ENCODE results near the gene BLOC1S3. TPM values are rescaled to one million over a fixed set of nuclear protein-coding genes. Genes with fewer than 3 reads are reported as not detected.

BLOC1S3 gene
- total and polyA plus RNA-seq, 4 donors = 2.9 to 12.2 (median 6.4) TPM

DNA sequence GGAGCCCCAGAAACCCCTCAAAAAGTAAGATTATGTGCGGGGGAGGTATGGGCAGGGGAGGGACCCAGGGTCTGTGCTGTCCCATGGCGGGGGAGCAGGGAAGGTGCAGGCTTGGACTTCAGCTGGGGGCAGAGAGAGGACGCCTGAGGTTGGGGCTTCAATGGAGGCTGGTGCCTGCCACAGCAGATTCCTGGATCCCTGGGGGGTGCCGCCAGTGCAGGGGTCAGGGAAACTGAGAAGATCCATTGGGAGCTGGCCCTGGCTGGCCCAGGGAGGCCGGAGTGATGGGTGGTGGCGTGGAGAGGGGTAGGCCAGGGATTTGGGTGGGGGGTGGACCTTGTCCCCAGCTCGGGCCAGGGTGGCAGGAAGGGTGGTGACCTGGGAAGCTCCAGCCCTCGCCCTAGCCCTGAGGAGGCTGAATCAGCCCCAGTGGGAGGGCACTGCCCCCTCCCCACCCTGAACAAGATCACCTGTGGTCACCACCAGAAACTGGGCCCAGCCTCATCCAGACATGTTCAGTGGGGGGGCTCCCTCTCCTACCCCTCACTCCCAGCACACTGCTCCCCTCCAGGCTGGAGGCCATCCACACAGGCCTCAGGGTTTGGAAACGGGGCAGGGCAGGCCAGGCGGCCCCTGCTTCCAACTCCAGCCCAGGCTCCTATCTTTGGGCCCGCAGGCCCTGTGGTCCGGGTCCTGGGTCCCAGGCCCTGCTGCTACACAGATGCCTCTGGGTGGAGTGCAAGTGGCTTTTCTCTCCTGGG lies 19.2 kb upstream of the BLOC1S3 start:
- intact Hi-C loops (cut with DNase I) = no loop called here
- DNase-seq (no peak), ATAC-seq (ENCODE audit: low FRiP score) (no peak)
- no peaks in the 10 kb centered on the region for H3K36me3 ChIP-seq (ENCODE audit: control insufficient read depth in 1 of 2, insufficient read depth in 2 of 2, low read length in 1 of 2)
- no peaks in the 10 kb centered on the region for H3K27me3 ChIP-seq (ENCODE audit: control insufficient read depth in 1 of 2, insufficient read depth in 2 of 2, low read length in 1 of 2)
- no peaks in the 10 kb centered on the region for H3K9me3 ChIP-seq (ENCODE audit: control insufficient read depth, low read length)
- no peak overlapping the region for H3K27ac ChIP-seq (ENCODE audit: low read depth in 1 of 2, low read length in 2 of 2)
- WGBS, 2 donors = 79 to 81% methylated on average over 10 to 12 of the region's 12 CpGs
- no peaks in the 10 kb centered on the region for H3K4me1 ChIP-seq (ENCODE audit: control insufficient read depth in 1 of 2, insufficient read depth in 2 of 2, low read length in 2 of 2)
- no peak overlapping the region for H3K4me3 ChIP-seq (ENCODE audit: low read length in 2 of 2)

DNA sequence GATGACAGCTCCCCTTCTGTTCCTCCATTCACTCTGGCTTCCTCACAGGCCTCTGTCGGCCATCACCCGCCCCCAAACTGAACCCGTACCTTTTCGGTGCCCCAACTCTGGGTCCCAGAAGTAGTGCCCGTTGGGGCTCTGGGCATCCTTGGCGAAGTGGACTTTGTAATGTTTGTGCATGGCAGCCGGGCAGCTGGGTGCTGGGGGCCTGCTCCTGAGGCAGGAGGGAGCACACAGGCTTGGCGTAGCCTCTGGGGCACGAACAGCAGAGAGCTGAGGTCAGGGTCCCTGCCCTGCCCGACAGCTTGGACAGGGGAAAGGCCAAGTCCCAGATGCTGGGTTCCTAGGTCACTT lies 18.6 kb upstream of the BLOC1S3 start:
- Histone ChIP-seq H3K4me3 (ENCODE audit: low read length in 2 of 2) (no peak overlapping the region), H3K27me3 (ENCODE audit: control insufficient read depth in 1 of 2, insufficient read depth in 2 of 2, low read length in 1 of 2) (no peaks in the 10 kb centered on the region), H3K4me1 (ENCODE audit: control insufficient read depth in 1 of 2, insufficient read depth in 2 of 2, low read length in 2 of 2) (no peaks in the 10 kb centered on the region), H3K27ac (ENCODE audit: low read depth in 1 of 2, low read length in 2 of 2) (no peak overlapping the region), H3K36me3 (ENCODE audit: control insufficient read depth in 1 of 2, insufficient read depth in 2 of 2, low read length in 1 of 2) (no peaks in the 10 kb centered on the region), H3K9me3 (ENCODE audit: control insufficient read depth, low read length) (no peaks in the 10 kb centered on the region)
- intact Hi-C loops (cut with DNase I) = no loop called here
- DNase-seq (no peak), ATAC-seq (ENCODE audit: low FRiP score) (no peak)
- 72 to 73% methylated on average over 10 of the region's 10 CpGs for WGBS, 2 donors

DNA sequence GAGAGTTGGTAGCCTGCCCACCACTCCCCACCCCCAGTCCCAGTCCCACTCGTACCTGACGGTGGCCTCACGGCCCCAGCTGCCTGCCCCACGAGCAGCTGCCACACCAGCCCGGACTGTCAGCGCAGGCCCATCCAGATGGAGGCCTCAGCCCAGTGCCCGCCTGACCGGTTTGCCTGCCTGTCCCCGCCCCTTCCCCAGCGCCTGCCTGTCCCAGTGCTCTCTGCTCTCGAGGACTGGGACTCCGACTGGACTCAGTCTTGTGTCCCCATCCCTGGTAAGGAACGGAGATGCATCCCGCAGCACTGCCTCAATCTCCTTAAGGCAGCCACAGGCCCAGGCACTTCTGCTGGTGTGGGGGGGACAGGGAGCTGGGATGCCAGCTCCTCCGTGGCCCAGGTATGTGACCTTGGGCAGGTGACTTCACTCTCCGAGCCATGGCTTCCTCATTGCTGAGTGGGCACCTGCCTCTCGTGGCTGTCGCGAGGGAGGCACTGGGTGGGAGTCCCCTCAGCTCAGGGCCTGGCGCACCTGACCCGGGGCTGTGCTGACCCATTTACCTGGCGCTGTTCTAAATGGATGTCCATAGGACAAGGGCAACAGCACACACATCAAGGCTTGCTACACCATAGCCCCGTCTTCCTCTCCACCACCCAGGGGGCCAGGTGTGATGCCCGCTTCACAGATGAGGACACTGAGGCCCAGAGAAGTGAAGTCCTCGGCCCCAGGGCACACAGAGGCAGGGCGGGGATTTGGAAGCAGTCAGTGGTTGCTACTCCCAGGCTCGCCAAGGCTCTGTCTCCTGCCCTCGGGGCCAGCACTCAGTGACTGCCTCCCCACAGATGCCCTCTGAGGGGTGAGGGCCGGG lies 17.5 kb upstream of the BLOC1S3 start, which contains the start of gene NKPD1:
NKPD1 (minus strand) TSS at position 113 of the 868 bp plus-strand sequence. CDS start 832 bp downstream, outside the sequence.
- H3K36me3 ChIP-seq (ENCODE audit: control insufficient read depth in 1 of 2, insufficient read depth in 2 of 2, low read length in 1 of 2) = no peaks in the 10 kb centered on the region
- no peak within 1 kb of the TSS for H3K4me3 ChIP-seq (ENCODE audit: low read length in 2 of 2)
- ATAC-seq (ENCODE audit: low FRiP score) (no peak), DNase-seq (no peak)
- H3K9me3 ChIP-seq (ENCODE audit: control insufficient read depth, low read length) = no peaks in the 10 kb centered on the region
- intact Hi-C loops (cut with DNase I) = no loop called here
- no peak within 1 kb of the TSS for H3K27ac ChIP-seq (ENCODE audit: low read depth in 1 of 2, low read length in 2 of 2)
- WGBS, 2 donors = 42 to 44% methylated on average over 29 of the region's 29 CpGs
- no peaks in the 10 kb centered on the region for H3K4me1 ChIP-seq (ENCODE audit: control insufficient read depth in 1 of 2, insufficient read depth in 2 of 2, low read length in 2 of 2)
- no peaks in the 10 kb centered on the region for H3K27me3 ChIP-seq (ENCODE audit: control insufficient read depth in 1 of 2, insufficient read depth in 2 of 2, low read length in 1 of 2)

DNA sequence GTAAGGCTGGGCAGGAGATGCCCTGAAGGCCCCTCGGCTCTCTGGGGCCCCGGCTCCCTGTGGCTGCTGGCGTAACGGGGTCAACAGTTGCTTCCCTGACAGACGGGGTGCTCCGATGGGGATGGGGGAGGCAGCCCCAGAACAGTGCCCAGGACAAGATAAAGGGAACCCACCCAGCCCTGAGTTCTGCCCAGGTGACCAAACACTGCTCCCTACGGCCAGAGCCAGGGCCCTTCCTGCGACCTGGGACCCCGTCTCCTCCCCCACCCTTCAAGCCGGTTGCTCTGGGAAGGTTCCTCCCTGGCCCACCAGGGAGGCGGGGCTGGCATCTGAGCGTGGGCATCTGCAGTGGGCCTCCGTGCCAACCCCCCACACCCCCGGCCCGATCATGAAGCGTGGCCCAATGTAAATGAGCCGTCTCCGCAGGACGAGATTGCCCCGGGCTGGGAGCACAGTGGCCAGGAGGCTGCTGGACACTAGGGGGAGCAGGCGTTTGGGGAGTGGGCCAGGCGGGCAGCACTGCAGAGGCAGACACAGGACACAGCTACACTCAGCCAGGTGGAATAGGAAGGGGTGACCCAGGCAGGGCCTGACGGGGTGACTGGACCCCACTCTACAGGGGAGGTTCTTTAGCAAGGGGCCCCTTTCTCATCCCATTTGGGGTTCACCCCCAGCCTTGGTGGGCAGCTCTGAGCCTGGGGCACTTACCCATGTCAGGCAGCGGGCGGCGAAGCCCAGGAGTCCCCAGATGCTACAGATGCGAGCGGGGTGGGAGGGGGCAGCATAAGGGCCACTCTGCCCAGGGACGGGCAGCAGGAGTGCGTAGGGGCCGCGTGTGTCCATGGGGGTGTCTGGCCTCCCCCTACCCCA lies 16.6 kb upstream of the BLOC1S3 start:
- no peaks in the 10 kb centered on the region for H3K9me3 ChIP-seq (ENCODE audit: control insufficient read depth, low read length)
- ATAC-seq (ENCODE audit: low FRiP score) (no peak), DNase-seq (no peak)
- H3K27ac ChIP-seq (ENCODE audit: low read depth in 1 of 2, low read length in 2 of 2) = no peak overlapping the region
- H3K4me3 ChIP-seq (ENCODE audit: low read length in 2 of 2) = no peak overlapping the region
- H3K4me1 ChIP-seq (ENCODE audit: control insufficient read depth in 1 of 2, insufficient read depth in 2 of 2, low read length in 2 of 2) = no peaks in the 10 kb centered on the region
- H3K36me3 ChIP-seq (ENCODE audit: control insufficient read depth in 1 of 2, insufficient read depth in 2 of 2, low read length in 1 of 2) = no peaks in the 10 kb centered on the region
- 35 to 36% methylated on average over 31 to 32 of the region's 32 CpGs for WGBS, 2 donors
- H3K27me3 ChIP-seq (ENCODE audit: control insufficient read depth in 1 of 2, insufficient read depth in 2 of 2, low read length in 1 of 2) = no peaks in the 10 kb centered on the region
- intact Hi-C loops (cut with DNase I) = no loop called here

DNA sequence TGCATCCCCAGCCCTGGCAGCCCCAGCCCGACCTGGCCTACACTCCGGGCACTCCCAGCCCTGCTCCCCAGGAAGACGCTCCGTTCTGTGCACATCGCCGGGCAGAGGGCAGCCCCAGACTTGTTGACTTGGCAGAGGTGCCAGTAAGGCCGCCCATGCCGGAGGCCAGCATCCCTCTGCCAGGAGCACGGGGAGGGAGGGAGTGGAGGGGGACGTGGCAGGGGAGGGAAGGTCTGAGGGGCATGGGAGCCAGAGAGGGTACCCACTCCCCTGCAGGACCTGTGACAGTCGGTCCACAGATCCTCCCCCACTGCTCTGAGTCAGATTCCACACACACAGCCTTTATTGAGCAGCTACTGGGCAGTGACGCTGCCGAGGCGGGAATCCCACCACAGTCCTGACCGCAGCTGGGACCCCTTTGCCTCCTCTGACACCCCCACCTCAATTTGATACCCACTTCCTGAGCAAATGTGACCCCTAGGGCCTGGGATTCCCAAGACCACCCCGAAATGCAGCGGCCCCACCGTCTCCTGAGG lies 15.9 kb upstream of the BLOC1S3 start:
- DNase-seq (no peak), ATAC-seq (ENCODE audit: low FRiP score) (no peak)
- H3K36me3 ChIP-seq (ENCODE audit: control insufficient read depth in 1 of 2, insufficient read depth in 2 of 2, low read length in 1 of 2) = no peaks in the 10 kb centered on the region
- WGBS, 2 donors = 46 to 47% methylated on average over 18 of the region's 18 CpGs
- no peaks in the 10 kb centered on the region for H3K27me3 ChIP-seq (ENCODE audit: control insufficient read depth in 1 of 2, insufficient read depth in 2 of 2, low read length in 1 of 2)
- no peaks in the 10 kb centered on the region for H3K4me1 ChIP-seq (ENCODE audit: control insufficient read depth in 1 of 2, insufficient read depth in 2 of 2, low read length in 2 of 2)
- no peaks in the 10 kb centered on the region for H3K9me3 ChIP-seq (ENCODE audit: control insufficient read depth, low read length)
- intact Hi-C loops (cut with DNase I) = no loop called here
- no peak overlapping the region for H3K27ac ChIP-seq (ENCODE audit: low read depth in 1 of 2, low read length in 2 of 2)
- no peak overlapping the region for H3K4me3 ChIP-seq (ENCODE audit: low read length in 2 of 2)

DNA sequence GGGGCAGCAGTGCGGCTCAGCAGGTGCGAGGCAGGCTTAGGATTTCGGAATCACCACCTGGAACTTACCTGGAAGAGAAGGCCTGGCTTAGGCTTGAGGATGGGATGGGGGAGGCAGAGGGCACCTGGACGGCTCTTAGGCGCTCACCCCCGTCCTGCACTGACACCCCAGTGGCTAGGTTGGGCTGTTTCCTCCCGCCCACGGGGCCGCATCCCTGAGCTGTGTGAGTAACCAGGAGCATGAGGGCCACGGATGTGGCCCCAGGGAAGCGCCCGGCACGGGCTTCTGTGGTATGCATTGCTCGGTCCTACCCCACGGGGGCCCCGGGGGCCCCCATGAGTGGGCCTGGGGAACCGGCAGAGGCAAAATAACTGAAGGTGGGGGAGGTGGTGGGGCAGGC lies 15.4 kb upstream of the BLOC1S3 start:
- Histone ChIP-seq H3K4me3 (ENCODE audit: low read length in 2 of 2) (no peak overlapping the region), H3K4me1 (ENCODE audit: control insufficient read depth in 1 of 2, insufficient read depth in 2 of 2, low read length in 2 of 2) (no peaks in the 10 kb centered on the region), H3K27me3 (ENCODE audit: control insufficient read depth in 1 of 2, insufficient read depth in 2 of 2, low read length in 1 of 2) (no peaks in the 10 kb centered on the region), H3K27ac (ENCODE audit: low read depth in 1 of 2, low read length in 2 of 2) (no peak overlapping the region), H3K36me3 (ENCODE audit: control insufficient read depth in 1 of 2, insufficient read depth in 2 of 2, low read length in 1 of 2) (no peaks in the 10 kb centered on the region), H3K9me3 (ENCODE audit: control insufficient read depth, low read length) (no peaks in the 10 kb centered on the region)
- no peak for DNase-seq
- intact Hi-C loops (cut with DNase I) = no loop called here
- no peak for ATAC-seq (ENCODE audit: low FRiP score)
- 87 to 91% methylated on average over 17 of the region's 17 CpGs for WGBS, 2 donors

DNA sequence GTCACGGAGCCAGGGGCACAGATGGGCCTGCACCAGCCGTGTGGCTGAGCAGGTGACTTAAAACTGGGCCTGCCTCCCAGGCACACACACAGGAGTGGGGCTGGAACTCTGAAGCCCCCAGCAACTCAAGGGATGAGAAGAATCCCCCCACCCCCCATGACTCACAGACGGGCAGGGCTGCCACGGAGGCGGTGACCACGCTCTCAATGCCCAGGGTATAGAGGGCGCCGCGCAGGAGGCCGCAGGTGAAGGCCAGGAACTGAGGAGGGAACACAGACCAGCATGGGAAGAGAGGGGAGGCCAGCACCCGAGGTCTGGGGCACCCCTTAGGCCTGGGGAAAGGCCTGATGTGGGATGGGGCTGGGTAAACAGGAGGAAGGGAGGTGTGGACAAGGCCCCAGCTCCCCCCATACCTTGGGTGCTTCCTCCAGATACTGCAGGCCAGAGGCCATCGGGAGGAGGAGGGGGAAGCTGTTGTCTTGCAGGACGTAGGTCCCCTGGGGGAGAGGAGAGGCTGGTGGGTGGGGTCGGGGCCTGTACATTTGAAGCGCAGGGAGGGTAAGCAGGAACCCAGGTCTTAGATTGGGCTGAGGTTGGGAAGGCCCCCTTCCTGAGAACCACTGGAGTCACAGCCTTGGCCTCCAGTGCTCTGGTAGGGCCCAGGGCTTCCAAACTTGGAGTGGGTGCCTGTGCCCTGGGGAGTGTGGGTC lies 14.7 kb upstream of the BLOC1S3 start:
- no peak for ATAC-seq (ENCODE audit: low FRiP score)
- Histone ChIP-seq H3K9me3 (ENCODE audit: control insufficient read depth, low read length) (no peaks in the 10 kb centered on the region), H3K4me3 (ENCODE audit: low read length in 2 of 2) (no peak overlapping the region), H3K4me1 (ENCODE audit: control insufficient read depth in 1 of 2, insufficient read depth in 2 of 2, low read length in 2 of 2) (no peaks in the 10 kb centered on the region), H3K27me3 (ENCODE audit: control insufficient read depth in 1 of 2, insufficient read depth in 2 of 2, low read length in 1 of 2) (no peaks in the 10 kb centered on the region), H3K27ac (ENCODE audit: low read depth in 1 of 2, low read length in 2 of 2) (no peak overlapping the region), H3K36me3 (ENCODE audit: control insufficient read depth in 1 of 2, insufficient read depth in 2 of 2, low read length in 1 of 2) (no peaks in the 10 kb centered on the region)
- WGBS, 2 donors = 85 to 86% methylated on average over 15 of the region's 15 CpGs
- intact Hi-C loops (cut with DNase I) = no loop called here
- no peak for DNase-seq

All from aorta (tissue), 5 donors.